T-helper 2 cell treated with Interferon-gamma antibody and Interleukin-4, amounts not matched to agents 5 μg/mL and 100 μg/mL, for 36 hours (primary cell): ENCODE results near the gene TECR.

ENCODE experiments used
- DNase-seq: peaks from one replicate; pipeline ENCODE4 v3.0.0; 2021; ENCODE audit warnings: low spot score
- H3K27ac Mint-ChIP-seq: one replicate; pipeline ENCODE4 v1.8.0; 2021; ENCODE audit warnings: mild to moderate bottlenecking, mixed read lengths
- H3K27me3 Mint-ChIP-seq: one replicate; pipeline ENCODE4 v1.8.0; 2021; ENCODE audit warnings: low read depth, mixed read lengths
- H3K36me3 Mint-ChIP-seq: one replicate; pipeline ENCODE4 v1.8.0; 2021; ENCODE audit warnings: low read depth, mixed read lengths
- H3K4me1 Mint-ChIP-seq: one replicate; pipeline ENCODE4 v1.8.0; 2021; ENCODE audit warnings: low read depth, mixed read lengths
- H3K4me3 Mint-ChIP-seq: one replicate; pipeline ENCODE4 v1.8.0; 2022; ENCODE audit warnings: mild to moderate bottlenecking, moderate library complexity, mixed read lengths
- H3K9me3 Mint-ChIP-seq: one replicate; pipeline ENCODE4 v1.8.0; 2021; ENCODE audit warnings: mixed read lengths

The TECR gene, protein sequence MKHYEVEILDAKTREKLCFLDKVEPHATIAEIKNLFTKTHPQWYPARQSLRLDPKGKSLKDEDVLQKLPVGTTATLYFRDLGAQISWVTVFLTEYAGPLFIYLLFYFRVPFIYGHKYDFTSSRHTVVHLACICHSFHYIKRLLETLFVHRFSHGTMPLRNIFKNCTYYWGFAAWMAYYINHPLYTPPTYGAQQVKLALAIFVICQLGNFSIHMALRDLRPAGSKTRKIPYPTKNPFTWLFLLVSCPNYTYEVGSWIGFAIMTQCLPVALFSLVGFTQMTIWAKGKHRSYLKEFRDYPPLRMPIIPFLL

DNA sequence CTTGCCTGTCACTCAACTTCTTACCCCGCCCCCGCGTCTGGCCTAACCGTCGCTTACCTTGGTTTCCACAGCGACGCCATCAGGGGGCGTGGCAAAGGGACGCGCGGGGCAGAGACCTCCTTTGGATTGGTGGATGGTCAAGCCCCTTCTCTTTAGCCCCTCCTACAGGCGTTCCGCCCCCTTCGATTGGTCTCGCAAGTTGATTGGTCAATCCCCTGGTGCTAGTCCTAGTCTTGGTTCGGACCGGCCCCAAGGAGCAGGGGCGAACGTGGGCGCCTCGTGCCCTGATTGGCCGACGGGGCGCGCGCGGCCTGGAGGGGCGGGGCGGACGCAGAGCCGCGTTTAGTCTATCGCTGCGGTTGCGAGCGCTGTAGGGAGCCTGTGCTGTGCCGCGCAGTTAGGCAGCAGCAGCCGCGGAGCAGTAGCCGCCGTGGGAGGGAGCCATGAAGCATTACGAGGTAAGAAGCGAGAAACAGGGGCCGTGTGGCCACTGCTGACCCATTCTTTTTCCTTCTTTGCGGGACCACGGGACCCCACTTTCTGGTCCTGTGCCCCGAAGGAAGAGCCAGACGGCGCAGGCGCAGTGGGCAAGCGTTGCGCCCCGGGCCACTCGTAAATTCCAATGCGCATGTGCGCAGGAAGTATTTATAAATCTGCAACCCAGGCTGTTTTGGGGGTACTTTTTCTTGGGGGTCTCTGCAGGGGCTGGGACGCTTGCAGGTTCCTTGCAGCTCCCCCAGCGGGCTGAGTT, at the start of gene TECR:
TSS of gene TECR (plus strand) at position 341 of the 751 bp plus-strand sequence. CDS start at position 444, 103 bp downstream.
- Mint-ChIP-seq H3K27ac (peak within 1 kb of the TSS; percentile 98), H3K4me1 (peaks cover 17% of the 10 kb centered on the region)
- peak; percentile 100 for DNase-seq

DNA sequence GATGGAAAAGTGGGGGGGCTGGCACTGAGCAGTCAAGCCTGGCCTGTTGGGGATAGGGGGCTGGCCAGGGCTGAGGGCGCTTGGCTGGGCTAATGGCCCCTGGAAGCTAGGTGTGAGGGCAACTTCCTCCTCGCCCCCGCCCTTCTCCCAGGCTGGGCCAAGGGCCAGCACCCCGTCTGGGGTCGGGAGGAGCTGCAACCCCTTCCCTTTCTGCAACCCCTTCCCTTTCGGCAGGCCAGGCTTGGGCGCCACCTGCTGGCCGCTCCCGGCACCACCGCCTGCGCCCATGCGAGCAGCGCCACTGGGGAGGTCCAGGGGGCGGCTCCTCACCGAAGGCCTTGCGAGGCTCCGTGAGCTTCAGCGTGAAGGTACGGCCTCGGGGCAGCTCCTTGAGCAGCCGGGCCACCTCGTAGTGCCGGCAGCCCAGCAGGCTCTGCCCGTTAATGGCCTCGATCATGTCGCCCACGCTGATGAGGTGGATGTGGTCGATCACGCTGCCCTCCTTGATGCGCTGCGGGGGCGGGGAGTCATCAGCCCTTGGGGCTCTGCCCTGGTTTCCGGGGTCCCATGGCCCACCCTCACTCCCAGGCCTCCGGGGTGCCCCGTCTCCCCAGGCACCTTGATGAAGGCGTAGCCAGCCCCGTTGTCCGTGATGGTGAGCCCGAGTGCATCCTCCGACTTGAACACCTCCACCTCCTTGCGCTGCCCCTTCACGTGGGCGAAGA, 49.3 kb upstream of the TECR start:
- Mint-ChIP-seq H3K27me3 (no peaks in the 10 kb centered on the region), H3K4me1 (peaks cover 11% of the 10 kb centered on the region), H3K36me3 (peaks cover 4% of the 10 kb centered on the region), H3K27ac (no peak overlapping the region), H3K9me3 (no peaks in the 10 kb centered on the region), H3K4me3 (no peak overlapping the region)
- peak; percentile 65 for DNase-seq

More for the DNA sequence above, at the start of gene TECR:
- Mint-ChIP-seq H3K4me3 (peak within 1 kb of the TSS; percentile 99), H3K27me3 (no peaks in the 10 kb centered on the region), H3K36me3 (peaks cover 10% of the 10 kb centered on the region), H3K9me3 (no peaks in the 10 kb centered on the region)

DNA sequence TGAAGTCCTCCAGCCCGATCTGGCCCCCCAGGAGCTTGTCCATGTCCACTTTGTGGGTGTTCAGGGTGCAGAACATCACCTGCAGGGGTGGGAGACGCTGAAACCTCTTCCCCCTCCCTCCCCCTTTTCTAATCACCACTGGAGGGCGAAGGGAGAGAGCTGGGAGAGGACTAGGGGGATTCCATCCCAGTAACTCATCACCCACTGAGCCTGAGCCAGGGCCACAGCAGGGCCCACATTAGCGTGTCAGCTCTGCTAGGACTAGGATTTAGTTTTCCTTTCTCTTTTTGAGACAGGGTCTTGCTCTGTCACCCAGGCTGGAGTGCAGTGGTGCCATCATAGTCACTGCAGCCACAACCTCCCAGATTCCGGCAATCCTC, 48.7 kb upstream of the TECR start:
- H3K4me1 Mint-ChIP-seq, result peaks cover 8% of the 10 kb centered on the region
- no peak overlapping the region for H3K27ac Mint-ChIP-seq
- no peak for DNase-seq
- H3K4me3 Mint-ChIP-seq, result no peak overlapping the region
- no peaks in the 10 kb centered on the region for H3K9me3 Mint-ChIP-seq
- no peaks in the 10 kb centered on the region for H3K27me3 Mint-ChIP-seq
- peaks cover 4% of the 10 kb centered on the region for H3K36me3 Mint-ChIP-seq

DNA sequence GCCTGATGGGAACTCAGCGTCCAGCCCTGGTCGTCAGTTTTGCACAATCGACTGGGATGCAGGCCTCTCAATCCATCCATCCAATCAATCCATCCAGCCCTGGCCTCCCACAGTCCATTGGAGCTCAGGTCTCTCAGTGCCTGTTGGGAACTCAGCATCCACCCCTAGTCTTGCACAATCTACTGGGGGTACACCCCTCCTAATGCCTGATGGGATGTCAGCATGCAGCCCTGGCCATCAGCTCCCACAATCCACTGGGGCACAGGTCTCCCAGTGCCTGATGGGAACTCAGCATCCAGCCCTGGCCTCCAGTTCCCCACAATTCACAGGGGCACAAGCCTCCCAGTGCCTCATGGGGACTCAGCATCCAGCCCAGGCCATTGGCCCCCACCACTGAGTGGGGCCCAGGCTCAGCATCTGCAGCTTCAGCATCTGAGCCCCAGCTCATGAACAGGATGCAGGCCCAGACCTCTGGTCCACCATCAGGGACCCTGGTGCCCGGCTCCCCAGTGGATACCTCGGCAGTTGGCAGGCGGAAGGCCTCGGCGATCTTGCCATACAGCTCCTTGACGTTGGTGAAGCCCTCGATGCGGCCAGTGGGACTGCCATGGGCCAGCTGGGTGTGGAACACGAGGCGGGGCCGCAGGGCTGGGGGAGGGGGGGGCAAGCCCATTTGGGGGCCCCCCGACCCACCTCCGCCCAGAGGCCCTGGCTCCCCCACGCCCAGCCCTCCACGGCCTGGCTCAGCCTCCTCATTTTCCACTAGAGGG, 47.0 kb upstream of the TECR start:
- H3K27me3 Mint-ChIP-seq, result no peaks in the 10 kb centered on the region
- H3K36me3 Mint-ChIP-seq, result peaks cover 4% of the 10 kb centered on the region
- no peak overlapping the region for H3K4me3 Mint-ChIP-seq
- DNase-seq, result no peak
- no peak overlapping the region for H3K27ac Mint-ChIP-seq
- H3K4me1 Mint-ChIP-seq, result peaks cover 3% of the 10 kb centered on the region
- no peaks in the 10 kb centered on the region for H3K9me3 Mint-ChIP-seq

DNA sequence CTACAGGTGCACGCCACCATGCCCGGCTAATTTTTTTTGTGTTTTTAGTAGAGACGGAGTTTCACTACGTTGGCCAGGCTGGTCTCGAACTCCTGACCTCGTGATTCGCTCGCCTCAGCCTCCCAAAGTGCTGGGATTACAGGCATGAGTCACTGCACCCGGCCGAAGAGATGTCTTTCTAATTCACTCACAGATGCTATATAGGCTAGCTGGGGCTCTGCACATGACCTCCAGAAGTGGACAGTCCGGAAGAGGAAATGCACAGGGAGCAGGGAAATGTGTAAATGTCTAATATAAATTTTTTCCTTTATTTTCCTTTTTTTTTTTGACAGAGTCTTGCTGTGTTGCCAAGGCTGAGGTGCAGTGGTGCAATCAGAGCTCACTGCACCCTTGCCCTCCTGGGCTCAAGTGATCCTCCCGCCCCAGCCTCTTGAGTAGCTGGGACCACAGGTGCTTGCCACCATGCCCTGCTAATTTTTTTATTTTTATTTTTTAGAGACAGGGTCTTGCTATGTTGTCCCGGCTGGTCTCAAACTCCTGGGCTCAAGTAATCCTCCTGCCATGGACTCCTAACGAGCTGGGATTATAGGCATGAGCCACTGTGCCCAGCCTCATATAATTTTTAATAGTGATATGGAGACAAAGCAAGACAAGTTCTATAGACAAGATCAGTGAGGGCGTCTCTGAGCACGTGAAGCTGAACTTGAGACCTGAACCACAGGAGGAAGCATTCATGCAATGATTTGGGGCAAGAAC, 41.8 kb upstream of the TECR start:
- Mint-ChIP-seq H3K36me3 (peaks cover 10% of the 10 kb centered on the region), H3K4me1 (peaks cover 3% of the 10 kb centered on the region), H3K9me3 (no peaks in the 10 kb centered on the region), H3K4me3 (no peak overlapping the region), H3K27me3 (no peaks in the 10 kb centered on the region), H3K27ac (no peak overlapping the region)
- no peak for DNase-seq

DNA sequence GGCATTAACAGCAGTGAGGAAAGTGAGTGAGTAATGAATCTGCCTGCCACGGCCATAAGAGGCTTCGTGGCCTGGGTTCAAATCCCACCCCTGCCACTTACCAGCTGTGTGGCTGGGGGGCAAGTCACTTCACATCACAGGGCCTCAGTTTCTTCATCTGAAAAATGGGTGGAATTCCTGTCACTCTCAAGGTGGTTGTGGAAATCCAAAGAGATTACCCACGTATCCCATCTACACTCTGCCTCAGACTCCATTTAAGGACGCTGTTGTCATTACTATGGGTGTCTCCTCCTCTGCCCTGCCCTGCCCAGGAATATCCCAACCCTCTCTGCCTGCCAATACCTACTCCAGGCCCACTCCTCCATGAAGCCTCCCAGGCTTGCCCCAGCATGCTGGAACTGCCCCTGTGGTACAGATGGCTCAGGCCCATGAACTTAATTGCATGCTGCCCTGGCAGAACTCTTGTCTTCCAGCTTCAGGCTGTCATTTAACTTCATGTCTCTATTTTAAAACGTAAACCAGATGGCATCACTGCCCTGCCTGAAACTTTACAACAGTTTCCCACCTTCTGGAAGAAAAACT, 36.5 kb upstream of the TECR start:
- Mint-ChIP-seq H3K27ac (no peak overlapping the region), H3K9me3 (no peaks in the 10 kb centered on the region), H3K4me3 (no peak overlapping the region), H3K36me3 (peaks cover 8% of the 10 kb centered on the region), H3K27me3 (no peaks in the 10 kb centered on the region), H3K4me1 (peaks cover 18% of the 10 kb centered on the region)
- no peak for DNase-seq

DNA sequence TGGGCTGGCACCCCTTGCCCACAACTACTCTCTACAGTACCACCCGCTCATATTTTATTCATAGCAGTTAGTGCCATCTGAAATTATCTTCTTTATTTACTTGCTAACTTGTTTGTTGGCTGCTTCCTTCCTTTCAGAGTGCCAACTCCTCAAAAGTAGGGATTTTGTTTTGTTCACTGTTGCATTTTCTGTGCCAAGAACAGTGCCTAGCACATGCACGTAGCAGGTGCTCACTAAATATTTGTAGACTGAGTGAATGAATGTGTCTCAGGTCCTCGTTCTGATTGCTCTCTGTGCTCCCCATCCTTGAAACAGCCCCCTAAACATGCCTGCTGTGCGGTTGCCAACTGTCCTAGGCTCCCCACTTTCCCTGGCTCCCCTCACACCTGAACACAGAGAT, 35.0 kb upstream of the TECR start:
- H3K36me3 Mint-ChIP-seq, result peaks cover 6% of the 10 kb centered on the region
- H3K4me3 Mint-ChIP-seq, result peak overlapping the region; percentile 85
- peaks cover 18% of the 10 kb centered on the region for H3K4me1 Mint-ChIP-seq
- no peak overlapping the region for H3K27ac Mint-ChIP-seq
- H3K27me3 Mint-ChIP-seq, result no peaks in the 10 kb centered on the region
- H3K9me3 Mint-ChIP-seq, result no peaks in the 10 kb centered on the region
- no peak for DNase-seq

DNA sequence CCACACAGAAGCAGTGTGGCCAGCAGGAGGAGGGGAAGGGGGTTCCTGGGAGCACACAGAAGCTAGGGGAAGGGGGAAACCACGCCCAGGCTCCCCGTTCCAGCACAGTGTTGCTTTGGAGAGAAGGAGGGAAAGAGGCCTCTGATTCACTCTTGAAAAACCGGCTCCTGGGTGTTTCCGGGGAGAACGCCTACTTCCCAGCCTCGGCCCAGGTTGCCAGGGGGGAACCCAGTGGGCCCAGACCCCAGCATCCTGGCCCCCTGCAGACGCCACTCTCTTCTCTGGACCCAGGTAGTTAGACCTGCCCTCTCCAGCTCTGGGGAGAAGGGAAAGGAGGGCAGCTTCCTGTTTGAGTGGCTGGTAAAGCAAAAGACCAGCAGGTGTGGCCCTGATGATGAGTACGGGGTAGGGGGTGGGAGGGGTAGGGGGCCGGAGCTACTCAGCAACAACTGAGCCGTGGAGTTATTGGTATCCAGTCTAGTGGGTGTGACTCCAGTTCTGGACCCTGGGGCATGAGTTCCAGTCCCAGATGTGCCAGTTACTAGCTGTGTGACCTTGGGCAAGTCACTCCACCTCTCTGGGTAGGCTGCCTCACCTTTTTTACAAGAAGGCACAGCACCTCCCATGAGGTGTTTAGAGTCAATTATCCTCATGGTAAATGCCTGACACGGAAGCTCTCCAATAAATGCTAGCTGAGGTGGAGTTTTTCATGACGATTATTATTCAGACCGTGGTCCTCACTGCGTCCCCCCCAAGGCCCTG, 34.3 kb upstream of the TECR start:
- H3K27ac Mint-ChIP-seq, result peak overlapping the region; percentile 50
- peaks cover 18% of the 10 kb centered on the region for H3K4me1 Mint-ChIP-seq
- DNase-seq, result no peak

DNA sequence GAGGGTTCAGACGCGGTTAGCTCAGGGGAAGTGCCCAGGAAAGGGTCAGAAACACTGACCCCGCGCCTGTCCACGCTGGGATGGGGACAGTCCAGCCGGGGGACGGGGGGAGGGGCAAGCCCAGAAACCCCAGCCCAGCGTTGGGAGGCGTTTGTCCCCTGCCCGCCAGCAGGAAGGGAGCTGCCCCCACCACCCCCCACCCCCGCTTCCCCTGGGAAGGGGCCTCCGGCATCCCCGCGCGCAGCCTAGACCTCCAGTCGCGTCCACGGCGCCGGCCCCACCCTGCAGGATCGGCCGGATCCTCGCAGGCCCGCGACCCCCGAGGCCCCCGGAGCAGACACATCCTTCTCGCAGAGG, 33.7 kb upstream of the TECR start:
- Mint-ChIP-seq H3K4me1 (peaks cover 18% of the 10 kb centered on the region), H3K27me3 (no peaks in the 10 kb centered on the region), H3K36me3 (peaks cover 3% of the 10 kb centered on the region), H3K9me3 (no peaks in the 10 kb centered on the region), H3K27ac (peak overlapping the region; percentile 50), H3K4me3 (peak overlapping the region; percentile 85)
- no peak for DNase-seq

More for the DNA sequence above, 34.3 kb upstream of the TECR start:
- Mint-ChIP-seq H3K27me3 (no peaks in the 10 kb centered on the region), H3K4me3 (peak overlapping the region; percentile 85), H3K9me3 (no peaks in the 10 kb centered on the region), H3K36me3 (peaks cover 3% of the 10 kb centered on the region)

DNA sequence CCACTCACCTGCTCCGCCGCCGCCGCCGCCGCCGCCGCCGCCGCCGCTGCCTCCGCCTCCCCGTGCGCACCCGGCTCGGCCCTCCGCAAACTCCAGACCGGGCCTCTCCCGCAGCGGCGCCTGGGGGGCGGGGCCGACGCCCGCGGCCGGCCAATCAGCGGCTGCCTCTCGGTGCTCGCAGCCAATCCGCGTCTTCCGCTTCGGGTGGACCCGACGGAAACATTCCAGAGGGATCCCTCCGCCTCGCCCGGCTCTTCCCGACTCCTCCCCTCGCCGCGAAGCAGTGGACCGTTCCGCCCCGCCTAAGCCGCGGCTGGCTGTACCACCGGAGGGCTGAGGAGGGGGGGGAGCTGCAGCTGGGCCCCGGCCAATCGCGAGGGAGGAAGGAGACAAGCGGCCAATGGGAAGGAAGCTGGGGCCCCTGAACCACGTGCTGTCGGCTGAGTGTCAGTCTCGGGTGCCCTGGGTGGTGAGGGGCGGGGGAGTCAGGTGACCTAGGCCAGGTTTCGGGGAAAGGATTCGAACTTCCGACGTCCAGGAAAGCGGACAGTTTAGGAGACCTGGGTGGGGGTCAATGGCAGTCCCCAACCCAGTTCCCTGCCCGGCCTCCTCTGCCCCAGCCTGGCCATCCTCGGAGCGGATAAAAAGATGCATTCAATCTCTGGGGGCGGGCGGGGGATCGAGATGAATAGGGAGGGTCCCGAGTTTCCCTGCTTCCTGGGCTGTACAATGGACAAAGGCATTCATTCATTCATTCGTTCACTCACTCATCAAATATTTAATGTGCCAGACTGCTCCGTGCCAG, 33.2 kb upstream of the TECR start, which contains the start of gene GIPC1:
TSS of gene GIPC1 (minus strand) at position 99 of the 805 bp plus-strand sequence. CDS start 13,151 bp downstream, outside the sequence.
- Mint-ChIP-seq H3K27me3 (no peaks in the 10 kb centered on the region), H3K27ac (peak within 1 kb of the TSS; percentile 62), H3K9me3 (no peaks in the 10 kb centered on the region), H3K4me1 (peaks cover 18% of the 10 kb centered on the region), H3K36me3 (peaks cover 3% of the 10 kb centered on the region), H3K4me3 (peak within 1 kb of the TSS; percentile 85)
- peak; percentile 88 for DNase-seq

DNA sequence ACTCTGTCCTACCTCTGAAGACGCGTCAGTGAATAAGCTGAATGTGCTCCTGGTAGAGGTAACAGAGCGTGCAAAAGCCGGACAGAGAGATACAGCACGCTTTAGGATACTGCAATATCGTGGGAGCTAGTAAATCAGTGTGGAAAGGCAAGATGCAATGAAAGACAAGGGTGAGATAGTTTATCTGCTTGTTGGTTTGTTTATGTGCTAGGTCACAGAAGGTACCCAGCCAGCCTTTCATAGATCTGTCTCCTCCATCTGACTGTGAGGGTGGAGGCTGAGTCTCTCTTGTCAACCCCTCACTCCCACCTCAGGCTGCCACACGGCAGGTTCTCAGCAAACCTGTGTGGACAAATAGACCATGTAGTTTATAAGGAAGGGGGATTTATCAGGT, 32.6 kb upstream of the TECR start:
- Mint-ChIP-seq H3K4me3 (peak overlapping the region; percentile 75), H3K9me3 (no peaks in the 10 kb centered on the region), H3K27ac (peak overlapping the region; percentile 62), H3K27me3 (no peaks in the 10 kb centered on the region), H3K4me1 (peaks cover 18% of the 10 kb centered on the region), H3K36me3 (peaks cover 1% of the 10 kb centered on the region)
- no peak for DNase-seq
